HepG2 (cell line): ENCODE data around the gene RAB1B. TPM values are rescaled to one million over a fixed set of nuclear protein-coding genes. Genes with fewer than 3 reads are reported as not detected.

ENCODE experiments used
- AGO2 ChIP-seq: fragments of 200-400 bp; formaldehyde crosslinking; optimal IDR thresholded peaks from 2 replicates; pipeline ENCODE3; 2017; ENCODE audit warnings: mild to moderate bottlenecking, low read depth, low read length, moderate library complexity
- AKNA ChIP-seq: sonication (generic); formaldehyde crosslinking; IDR thresholded peaks from 2 replicates; pipeline ENCODE4 v1.4.0; 2020; ENCODE audit warnings: missing genetic modification reagents, borderline replicate concordance
- CEBPG ChIP-seq: IDR thresholded peaks from 2 replicates; pipeline ENCODE4 v1.6.1; 2016
- E2F1 ChIP-seq: sonication (generic); formaldehyde crosslinking; IDR thresholded peaks from 2 replicates; pipeline ENCODE4 v1.5.0; 2020; ENCODE audit warnings: missing genetic modification reagents
- FOXM1 ChIP-seq: sonication (generic); formaldehyde crosslinking; IDR thresholded peaks from 2 replicates; pipeline ENCODE4 v1.5.0; 2020; ENCODE audit warnings: missing genetic modification reagents
- KMT2B ChIP-seq: IDR thresholded peaks from 2 replicates; pipeline ENCODE4 v1.6.1; 2016; ENCODE audit warnings: missing genetic modification reagents, missing compliant biosample characterization
- REXO4 ChIP-seq: sonication (generic); formaldehyde crosslinking; IDR thresholded peaks from 2 replicates; pipeline ENCODE4 v1.8.0; 2022; ENCODE audit warnings: missing genetic modification reagents, mild to moderate bottlenecking, borderline replicate concordance
- SKI ChIP-seq: fragments of 450-650 bp; IDR thresholded peaks from one replicate; pipeline ENCODE4 v1.6.1; 2018; ENCODE audit warnings: mild to moderate bottlenecking; ENCODE audit not compliant: partially characterized antibody
- TRIM24 ChIP-seq: sonication (generic); formaldehyde crosslinking; IDR thresholded peaks from 2 replicates; pipeline ENCODE4 v1.8.0; 2022; ENCODE audit warnings: mild to moderate bottlenecking, missing genetic modification reagents
- ZBTB26 ChIP-seq: IDR thresholded peaks from 2 replicates; pipeline ENCODE4 v1.6.1; 2016; ENCODE audit warnings: missing compliant biosample characterization, missing genetic modification reagents, borderline replicate concordance
- ZC3H4 ChIP-seq: sonication (generic); formaldehyde crosslinking; IDR thresholded peaks from 2 replicates; pipeline ENCODE4 v1.4.0; 2020; ENCODE audit warnings: missing genetic modification reagents, borderline replicate concordance
- ZNF20 ChIP-seq: sonication (generic); formaldehyde crosslinking; IDR thresholded peaks from 2 replicates; pipeline ENCODE4 v1.4.0; 2020; ENCODE audit warnings: mild to moderate bottlenecking, moderate library complexity, missing genetic modification reagents
- ZNF468 ChIP-seq: sonication (generic); formaldehyde crosslinking; IDR thresholded peaks from 2 replicates; pipeline ENCODE4 v1.8.0; 2022; ENCODE audit warnings: mild to moderate bottlenecking, moderate library complexity, missing genetic modification reagents
- ZNF775 ChIP-seq: sonication (generic); formaldehyde crosslinking; IDR thresholded peaks from 2 replicates; pipeline ENCODE4 v1.4.0; 2020; ENCODE audit warnings: missing genetic modification reagents, mild to moderate bottlenecking, moderate library complexity, borderline replicate concordance
- polyA plus RNA-seq, 8 experiments: library from polyadenylated mRNA; depleted of rRNA in 3 of 8; stranded (reverse) in 7 of 8; unstranded in 1 of 8; fragments of >200 nt; fragmentation: Illumina TruSeq in 4 of 8; extraction: Trizol in 4 of 8; gene quantifications; 2 replicates each; pipeline versions ENCODE4 v1.2.1 to v1.2.3, GENCODE V29; 2011 to 2016; ENCODE audit warnings: low read depth in 4 of 8, missing spikeins in 1 of 8, mixed read lengths in 1 of 8; ENCODE audit not compliant: insufficient read depth in 1 of 8
- total RNA-seq, 5 experiments: library from RNA; depleted of rRNA; stranded (reverse); fragments of >200 nt; fragmentation: Illumina TruSeq; extraction: Trizol; gene quantifications; 2 replicates each; pipeline ENCODE4 v1.2.3, GENCODE V29; 2016; ENCODE audit warnings: low read depth in 1 of 5
- TF ChIP-seq, protein P1 (sequence below): sonication (generic); formaldehyde crosslinking; IDR thresholded peaks from 2 replicates; pipeline ENCODE4 v1.5.0; 2020; ENCODE audit warnings: mild to moderate bottlenecking, missing genetic modification reagents
- TF ChIP-seq, protein P2 (sequence below): sonication (generic); formaldehyde crosslinking; IDR thresholded peaks from 2 replicates; pipeline ENCODE4 v1.9.0; 2021; ENCODE audit warnings: missing genetic modification reagents, borderline replicate concordance

Gene RAB1B
- total and polyA plus RNA-seq, 2 of the 13 experiments (the other 11 are each of a cell fraction or from before 2014, with no cell fraction given): 77.9 to 87.9 TPM

- 0 out of 2 replicates have a peak, but pooled peaks have one; percentile 57 for TF ChIP-seq FOXM1 (CRISPR knock-in tag)
- peak; percentile 77; the same call in 1 of the 2 replicates for TF ChIP-seq ZC3H4
- TF ChIP-seq AKNA (CRISPR knock-in tag): peak; percentile 63; the same call in 1 of the 2 replicates
- peak; percentile 82 for TF ChIP-seq AGO2
- TF ChIP-seq, protein P1, sequence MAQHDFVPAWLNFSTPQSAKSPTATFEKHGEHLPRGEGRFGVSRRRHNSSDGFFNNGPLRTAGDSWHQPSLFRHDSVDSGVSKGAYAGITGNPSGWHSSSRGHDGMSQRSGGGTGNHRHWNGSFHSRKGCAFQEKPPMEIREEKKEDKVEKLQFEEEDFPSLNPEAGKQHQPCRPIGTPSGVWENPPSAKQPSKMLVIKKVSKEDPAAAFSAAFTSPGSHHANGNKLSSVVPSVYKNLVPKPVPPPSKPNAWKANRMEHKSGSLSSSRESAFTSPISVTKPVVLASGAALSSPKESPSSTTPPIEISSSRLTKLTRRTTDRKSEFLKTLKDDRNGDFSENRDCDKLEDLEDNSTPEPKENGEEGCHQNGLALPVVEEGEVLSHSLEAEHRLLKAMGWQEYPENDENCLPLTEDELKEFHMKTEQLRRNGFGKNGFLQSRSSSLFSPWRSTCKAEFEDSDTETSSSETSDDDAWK (CRISPR knock-in tag): no peak
- TF ChIP-seq, protein P2, sequence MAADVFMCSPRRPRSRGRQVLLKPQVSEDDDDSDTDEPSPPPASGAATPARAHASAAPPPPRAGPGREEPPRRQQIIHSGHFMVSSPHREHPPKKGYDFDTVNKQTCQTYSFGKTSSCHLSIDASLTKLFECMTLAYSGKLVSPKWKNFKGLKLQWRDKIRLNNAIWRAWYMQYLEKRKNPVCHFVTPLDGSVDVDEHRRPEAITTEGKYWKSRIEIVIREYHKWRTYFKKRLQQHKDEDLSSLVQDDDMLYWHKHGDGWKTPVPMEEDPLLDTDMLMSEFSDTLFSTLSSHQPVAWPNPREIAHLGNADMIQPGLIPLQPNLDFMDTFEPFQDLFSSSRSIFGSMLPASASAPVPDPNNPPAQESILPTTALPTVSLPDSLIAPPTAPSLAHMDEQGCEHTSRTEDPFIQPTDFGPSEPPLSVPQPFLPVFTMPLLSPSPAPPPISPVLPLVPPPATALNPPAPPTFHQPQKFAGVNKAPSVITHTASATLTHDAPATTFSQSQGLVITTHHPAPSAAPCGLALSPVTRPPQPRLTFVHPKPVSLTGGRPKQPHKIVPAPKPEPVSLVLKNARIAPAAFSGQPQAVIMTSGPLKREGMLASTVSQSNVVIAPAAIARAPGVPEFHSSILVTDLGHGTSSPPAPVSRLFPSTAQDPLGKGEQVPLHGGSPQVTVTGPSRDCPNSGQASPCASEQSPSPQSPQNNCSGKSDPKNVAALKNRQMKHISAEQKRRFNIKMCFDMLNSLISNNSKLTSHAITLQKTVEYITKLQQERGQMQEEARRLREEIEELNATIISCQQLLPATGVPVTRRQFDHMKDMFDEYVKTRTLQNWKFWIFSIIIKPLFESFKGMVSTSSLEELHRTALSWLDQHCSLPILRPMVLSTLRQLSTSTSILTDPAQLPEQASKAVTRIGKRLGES (CRISPR knock-in tag): peak; percentile 51; the same call in 1 of the 2 replicates
- peak; percentile 53; the same call in 1 of the 2 replicates for TF ChIP-seq ZBTB26 (CRISPR knock-in tag)
- no peak; the same call in none of the 2 replicates for TF ChIP-seq KMT2B
- TF ChIP-seq ZNF468 (CRISPR knock-in tag): no peak
- TF ChIP-seq E2F1: no peak
- TF ChIP-seq ZNF20 (CRISPR knock-in tag): 0 out of 2 replicates have a peak, but pooled peaks have one; percentile 47
- TF ChIP-seq ZNF775 (CRISPR knock-in tag): no peak
- no peak for TF ChIP-seq SKI
- TF ChIP-seq REXO4 (CRISPR knock-in tag): no peak
- TF ChIP-seq TRIM24 (CRISPR knock-in tag): no peak
- TF ChIP-seq CEBPG: no peak
Observed at GRCh38 chr11:66289548-66290329, 21.3 kb downstream of the RAB1B start (continued).
